HG03159 (cell line): ENCODE results near the gene CKMT1B.
"Not testable (repeated sequence)": the region's sequence is repeated elsewhere in the genome, so short reads cannot be mapped to it uniquely, and the experiment has no call there.

Source experiments
- ATAC-seq: cut with Tn5 transposase; IDR thresholded peaks from one replicate; pipeline ENCODE4 v1.9.1; 2021; ENCODE audit warnings: mild to moderate bottlenecking, moderate library complexity; ENCODE audit not compliant: unreplicated experiment

CKMT1B gene

GRCh38 chr15:43593328-43594190 is at the start of gene CKMT1B:
TSS of gene CKMT1B (plus strand) at chr15:43594027. CDS start at chr15:43594219, 192 bp downstream.
- ATAC-seq = not testable (repeated sequence)

GRCh38 chr15:43544266-43544665 is 49.6 kb upstream of the CKMT1B start:
- no peak for ATAC-seq

- ATAC-seq = no peak
Measured at GRCh38 chr15:43545426-43545825, 48.4 kb upstream of the CKMT1B start.

- no peak for ATAC-seq
Measured at GRCh38 chr15:43547539-43547938, 46.3 kb upstream of the CKMT1B start.

- ATAC-seq = no peak
Measured at GRCh38 chr15:43550527-43551363, 43.1 kb upstream of the CKMT1B start.

- ATAC-seq = no peak
Measured at GRCh38 chr15:43552256-43552655, 41.6 kb upstream of the CKMT1B start.

- ATAC-seq = no peak
Measured at GRCh38 chr15:43552986-43553385, 40.8 kb upstream of the CKMT1B start.

GRCh38 chr15:43562753-43563152 is 31.1 kb upstream of the CKMT1B start:
- ATAC-seq = not testable (repeated sequence)

- ATAC-seq = not testable (repeated sequence)
Measured at GRCh38 chr15:43563793-43564192, 30.0 kb upstream of the CKMT1B start.

- ATAC-seq = not testable (repeated sequence)
Measured at GRCh38 chr15:43566615-43567014, 27.2 kb upstream of the CKMT1B start.

GRCh38 chr15:43574607-43575006 is 19.2 kb upstream of the CKMT1B start:
- ATAC-seq = not testable (repeated sequence)

- ATAC-seq = peak; percentile 97
Measured at GRCh38 chr15:43589778-43590466, 3.9 kb upstream of the CKMT1B start, which contains the start of gene PPIP5K1. TSS of gene PPIP5K1 (minus strand) at chr15:43590208. CDS start at chr15:43584504, 5,704 bp downstream.

- ATAC-seq = not testable (repeated sequence)
Measured at GRCh38 chr15:43592841-43593240, 986 bp upstream of the CKMT1B start.

GRCh38 chr15:43599131-43599530 is 5.3 kb downstream of the CKMT1B start:
- ATAC-seq = not testable (repeated sequence)

- not testable (repeated sequence) for ATAC-seq
Measured at GRCh38 chr15:43600200-43600599, 6.4 kb downstream of the CKMT1B start.

- not testable (repeated sequence) for ATAC-seq
Measured at GRCh38 chr15:43602233-43602632, 8.4 kb downstream of the CKMT1B start.

GRCh38 chr15:43617750-43618149 is 23.9 kb downstream of the CKMT1B start:
- not testable (repeated sequence) for ATAC-seq

GRCh38 chr15:43618700-43619099 is 24.9 kb downstream of the CKMT1B start, which contains the start of gene STRC:
TSS of gene STRC (minus strand) at chr15:43618800. CDS start at chr15:43618722, 78 bp downstream.
- ATAC-seq = not testable (repeated sequence)

GRCh38 chr15:43622068-43622799 is 28.4 kb downstream of the CKMT1B start:
- ATAC-seq = not testable (repeated sequence)

GRCh38 chr15:43625106-43625505 is 31.3 kb downstream of the CKMT1B start:
- no peak for ATAC-seq
